HepG2 (cell line): ENCODE measurements around the gene EXOC6B. TPM values are rescaled to one million over a fixed set of nuclear protein-coding genes. Genes with fewer than 3 reads are reported as not detected.

Experiments used
- ARNT ChIP-seq: fragments of 450-650 bp; IDR thresholded peaks from 2 replicates; pipeline ENCODE4 v1.6.1; 2017
- SIX4 ChIP-seq: sonication (generic); formaldehyde crosslinking; IDR thresholded peaks from 2 replicates; pipeline ENCODE4 v1.4.0; 2020; ENCODE audit warnings: missing genetic modification reagents
- TCF7 ChIP-seq: sonication (generic); IDR thresholded peaks from 2 replicates; pipeline ENCODE4 v1.6.1; 2016; ENCODE audit warnings: antibody characterized with exemption, low read depth
- ZNF3 ChIP-seq: IDR thresholded peaks from 2 replicates; pipeline ENCODE4 v1.7.0; 2017; ENCODE audit warnings: inconsistent platforms
- polyA plus RNA-seq, 8 experiments: library from polyadenylated mRNA; depleted of rRNA in 3 of 8; stranded (reverse) in 7 of 8; unstranded in 1 of 8; fragments of >200 nt; fragmentation: Illumina TruSeq in 4 of 8; extraction: Trizol in 4 of 8; gene quantifications; 2 replicates each; pipeline versions ENCODE4 v1.2.1 to v1.2.3, GENCODE V29; 2011 to 2016; ENCODE audit warnings: low read depth in 4 of 8, missing spikeins in 1 of 8, mixed read lengths in 1 of 8; ENCODE audit not compliant: insufficient read depth in 1 of 8
- total RNA-seq, 5 experiments: library from RNA; depleted of rRNA; stranded (reverse); fragments of >200 nt; fragmentation: Illumina TruSeq; extraction: Trizol; gene quantifications; 2 replicates each; pipeline ENCODE4 v1.2.3, GENCODE V29; 2016; ENCODE audit warnings: low read depth in 1 of 5
- TF ChIP-seq, protein P1 (sequence below): sonication (generic); formaldehyde crosslinking; IDR thresholded peaks from 2 replicates; pipeline ENCODE4 v1.4.0; 2020; ENCODE audit warnings: missing genetic modification reagents, low read depth, mild to moderate bottlenecking, borderline replicate concordance
- TF ChIP-seq, protein P2 (sequence below): sonication (generic); formaldehyde crosslinking; IDR thresholded peaks from 2 replicates; pipeline ENCODE4 v1.4.0; 2020; ENCODE audit warnings: missing genetic modification reagents, borderline replicate concordance
- TF ChIP-seq, protein P3 (sequence below): sonication (generic); formaldehyde crosslinking; IDR thresholded peaks from 2 replicates; pipeline ENCODE4 v1.8.0; 2022; ENCODE audit warnings: missing genetic modification reagents, low read depth, mild to moderate bottlenecking, borderline replicate concordance
- TF ChIP-seq, protein P4 (sequence below): sonication (generic); formaldehyde crosslinking; IDR thresholded peaks from 2 replicates; pipeline ENCODE4 v1.4.0; 2020; ENCODE audit warnings: mild to moderate bottlenecking, missing genetic modification reagents
- TF ChIP-seq, protein P5 (sequence below): sonication (generic); formaldehyde crosslinking; IDR thresholded peaks from 2 replicates; pipeline ENCODE4 v1.4.0; 2020; ENCODE audit warnings: mild to moderate bottlenecking, low read depth, missing genetic modification reagents
- TF ChIP-seq, protein P6 (sequence below): sonication (generic); formaldehyde crosslinking; IDR thresholded peaks from 2 replicates; pipeline ENCODE4 v1.5.0; 2020; ENCODE audit warnings: mild to moderate bottlenecking, missing genetic modification reagents, borderline replicate concordance
- TF ChIP-seq, protein P7 (sequence below): sonication (generic); formaldehyde crosslinking; IDR thresholded peaks from 2 replicates; pipeline ENCODE4 v1.8.0; 2022; ENCODE audit warnings: mild to moderate bottlenecking, missing genetic modification reagents, moderate library complexity

EXOC6B gene
- total and polyA plus RNA-seq, 2 of the 13 experiments (the other 11 are each of a cell fraction or from before 2014, with no cell fraction given): 9.1 to 15.9 TPM

DNA sequence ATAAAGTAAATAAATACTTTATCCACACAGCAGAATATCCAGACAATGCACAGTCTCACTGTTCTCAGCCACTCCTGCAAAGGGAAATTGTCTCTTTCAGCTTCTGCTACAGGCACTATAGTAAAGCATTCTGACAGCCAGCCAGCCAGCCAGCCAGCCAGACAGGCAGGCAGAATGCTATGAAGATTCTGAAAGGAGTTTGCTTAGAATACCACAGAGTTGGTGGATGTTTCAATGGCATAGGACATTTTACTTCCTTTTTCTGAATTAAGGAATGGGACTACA lies 562.1 kb downstream of the EXOC6B start (continued):
- TF ChIP-seq, protein P1, sequence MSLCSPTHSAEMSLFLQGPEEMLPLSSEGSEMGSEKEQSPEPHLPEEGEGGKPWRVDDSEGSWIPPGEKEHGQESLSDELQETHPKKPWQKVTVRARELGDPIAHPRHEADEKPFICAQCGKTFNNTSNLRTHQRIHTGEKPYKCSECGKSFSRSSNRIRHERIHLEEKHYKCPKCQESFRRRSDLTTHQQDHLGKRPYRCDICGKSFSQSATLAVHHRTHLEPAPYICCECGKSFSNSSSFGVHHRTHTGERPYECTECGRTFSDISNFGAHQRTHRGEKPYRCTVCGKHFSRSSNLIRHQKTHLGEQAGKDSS (CRISPR knock-in tag): no peak
- TF ChIP-seq, protein P2, sequence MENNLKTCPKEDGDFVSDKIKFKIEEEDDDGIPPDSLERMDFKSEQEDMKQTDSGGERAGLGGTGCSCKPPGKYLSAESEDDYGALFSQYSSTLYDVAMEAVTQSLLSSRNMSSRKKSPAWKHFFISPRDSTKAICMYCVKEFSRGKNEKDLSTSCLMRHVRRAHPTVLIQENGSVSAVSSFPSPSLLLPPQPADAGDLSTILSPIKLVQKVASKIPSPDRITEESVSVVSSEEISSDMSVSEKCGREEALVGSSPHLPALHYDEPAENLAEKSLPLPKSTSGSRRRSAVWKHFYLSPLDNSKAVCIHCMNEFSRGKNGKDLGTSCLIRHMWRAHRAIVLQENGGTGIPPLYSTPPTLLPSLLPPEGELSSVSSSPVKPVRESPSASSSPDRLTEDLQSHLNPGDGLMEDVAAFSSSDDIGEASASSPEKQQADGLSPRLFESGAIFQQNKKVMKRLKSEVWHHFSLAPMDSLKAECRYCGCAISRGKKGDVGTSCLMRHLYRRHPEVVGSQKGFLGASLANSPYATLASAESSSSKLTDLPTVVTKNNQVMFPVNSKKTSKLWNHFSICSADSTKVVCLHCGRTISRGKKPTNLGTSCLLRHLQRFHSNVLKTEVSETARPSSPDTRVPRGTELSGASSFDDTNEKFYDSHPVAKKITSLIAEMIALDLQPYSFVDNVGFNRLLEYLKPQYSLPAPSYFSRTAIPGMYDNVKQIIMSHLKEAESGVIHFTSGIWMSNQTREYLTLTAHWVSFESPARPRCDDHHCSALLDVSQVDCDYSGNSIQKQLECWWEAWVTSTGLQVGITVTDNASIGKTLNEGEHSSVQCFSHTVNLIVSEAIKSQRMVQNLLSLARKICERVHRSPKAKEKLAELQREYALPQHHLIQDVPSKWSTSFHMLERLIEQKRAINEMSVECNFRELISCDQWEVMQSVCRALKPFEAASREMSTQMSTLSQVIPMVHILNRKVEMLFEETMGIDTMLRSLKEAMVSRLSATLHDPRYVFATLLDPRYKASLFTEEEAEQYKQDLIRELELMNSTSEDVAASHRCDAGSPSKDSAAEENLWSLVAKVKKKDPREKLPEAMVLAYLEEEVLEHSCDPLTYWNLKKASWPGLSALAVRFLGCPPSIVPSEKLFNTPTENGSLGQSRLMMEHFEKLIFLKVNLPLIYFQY: no peak
- TF ChIP-seq, protein P3, sequence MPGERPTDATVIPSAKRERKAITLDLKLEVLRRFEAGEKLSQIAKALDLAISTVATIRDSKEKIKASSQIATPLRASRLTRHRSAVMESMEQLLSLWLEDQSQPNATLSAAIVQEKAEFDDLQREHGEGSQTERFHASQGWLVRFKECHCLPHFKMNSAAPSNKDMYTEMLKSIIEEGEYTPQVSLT: no peak
- no peak for TF ChIP-seq ZNF3 (CRISPR knock-in tag)
- no peak for TF ChIP-seq ARNT
- TF ChIP-seq, protein P4, sequence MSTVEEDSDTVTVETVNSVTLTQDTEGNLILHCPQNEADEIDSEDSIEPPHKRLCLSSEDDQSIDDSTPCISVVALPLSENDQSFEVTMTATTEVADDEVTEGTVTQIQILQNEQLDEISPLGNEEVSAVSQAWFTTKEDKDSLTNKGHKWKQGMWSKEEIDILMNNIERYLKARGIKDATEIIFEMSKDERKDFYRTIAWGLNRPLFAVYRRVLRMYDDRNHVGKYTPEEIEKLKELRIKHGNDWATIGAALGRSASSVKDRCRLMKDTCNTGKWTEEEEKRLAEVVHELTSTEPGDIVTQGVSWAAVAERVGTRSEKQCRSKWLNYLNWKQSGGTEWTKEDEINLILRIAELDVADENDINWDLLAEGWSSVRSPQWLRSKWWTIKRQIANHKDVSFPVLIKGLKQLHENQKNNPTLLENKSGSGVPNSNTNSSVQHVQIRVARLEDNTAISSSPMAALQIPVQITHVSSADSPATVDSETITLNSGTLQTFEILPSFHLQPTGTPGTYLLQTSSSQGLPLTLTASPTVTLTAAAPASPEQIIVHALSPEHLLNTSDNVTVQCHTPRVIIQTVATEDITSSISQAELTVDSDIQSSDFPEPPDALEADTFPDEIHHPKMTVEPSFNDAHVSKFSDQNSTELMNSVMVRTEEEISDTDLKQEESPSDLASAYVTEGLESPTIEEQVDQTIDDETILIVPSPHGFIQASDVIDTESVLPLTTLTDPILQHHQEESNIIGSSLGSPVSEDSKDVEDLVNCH (CRISPR knock-in tag): no peak
- TF ChIP-seq, protein P5, sequence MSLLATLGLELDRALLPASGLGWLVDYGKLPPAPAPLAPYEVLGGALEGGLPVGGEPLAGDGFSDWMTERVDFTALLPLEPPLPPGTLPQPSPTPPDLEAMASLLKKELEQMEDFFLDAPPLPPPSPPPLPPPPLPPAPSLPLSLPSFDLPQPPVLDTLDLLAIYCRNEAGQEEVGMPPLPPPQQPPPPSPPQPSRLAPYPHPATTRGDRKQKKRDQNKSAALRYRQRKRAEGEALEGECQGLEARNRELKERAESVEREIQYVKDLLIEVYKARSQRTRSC: no peak
- TF ChIP-seq SIX4: no peak
- no peak for TF ChIP-seq TCF7
- TF ChIP-seq, protein P6, sequence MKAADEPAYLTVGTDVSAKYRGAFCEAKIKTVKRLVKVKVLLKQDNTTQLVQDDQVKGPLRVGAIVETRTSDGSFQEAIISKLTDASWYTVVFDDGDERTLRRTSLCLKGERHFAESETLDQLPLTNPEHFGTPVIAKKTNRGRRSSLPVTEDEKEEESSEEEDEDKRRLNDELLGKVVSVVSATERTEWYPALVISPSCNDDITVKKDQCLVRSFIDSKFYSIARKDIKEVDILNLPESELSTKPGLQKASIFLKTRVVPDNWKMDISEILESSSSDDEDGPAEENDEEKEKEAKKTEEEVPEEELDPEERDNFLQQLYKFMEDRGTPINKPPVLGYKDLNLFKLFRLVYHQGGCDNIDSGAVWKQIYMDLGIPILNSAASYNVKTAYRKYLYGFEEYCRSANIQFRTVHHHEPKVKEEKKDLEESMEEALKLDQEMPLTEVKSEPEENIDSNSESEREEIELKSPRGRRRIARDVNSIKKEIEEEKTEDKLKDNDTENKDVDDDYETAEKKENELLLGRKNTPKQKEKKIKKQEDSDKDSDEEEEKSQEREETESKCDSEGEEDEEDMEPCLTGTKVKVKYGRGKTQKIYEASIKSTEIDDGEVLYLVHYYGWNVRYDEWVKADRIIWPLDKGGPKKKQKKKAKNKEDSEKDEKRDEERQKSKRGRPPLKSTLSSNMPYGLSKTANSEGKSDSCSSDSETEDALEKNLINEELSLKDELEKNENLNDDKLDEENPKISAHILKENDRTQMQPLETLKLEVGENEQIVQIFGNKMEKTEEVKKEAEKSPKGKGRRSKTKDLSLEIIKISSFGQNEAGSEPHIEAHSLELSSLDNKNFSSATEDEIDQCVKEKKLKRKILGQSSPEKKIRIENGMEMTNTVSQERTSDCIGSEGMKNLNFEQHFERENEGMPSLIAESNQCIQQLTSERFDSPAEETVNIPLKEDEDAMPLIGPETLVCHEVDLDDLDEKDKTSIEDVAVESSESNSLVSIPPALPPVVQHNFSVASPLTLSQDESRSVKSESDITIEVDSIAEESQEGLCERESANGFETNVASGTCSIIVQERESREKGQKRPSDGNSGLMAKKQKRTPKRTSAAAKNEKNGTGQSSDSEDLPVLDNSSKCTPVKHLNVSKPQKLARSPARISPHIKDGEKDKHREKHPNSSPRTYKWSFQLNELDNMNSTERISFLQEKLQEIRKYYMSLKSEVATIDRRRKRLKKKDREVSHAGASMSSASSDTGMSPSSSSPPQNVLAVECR (CRISPR knock-in tag): no peak
- TF ChIP-seq, protein P7, sequence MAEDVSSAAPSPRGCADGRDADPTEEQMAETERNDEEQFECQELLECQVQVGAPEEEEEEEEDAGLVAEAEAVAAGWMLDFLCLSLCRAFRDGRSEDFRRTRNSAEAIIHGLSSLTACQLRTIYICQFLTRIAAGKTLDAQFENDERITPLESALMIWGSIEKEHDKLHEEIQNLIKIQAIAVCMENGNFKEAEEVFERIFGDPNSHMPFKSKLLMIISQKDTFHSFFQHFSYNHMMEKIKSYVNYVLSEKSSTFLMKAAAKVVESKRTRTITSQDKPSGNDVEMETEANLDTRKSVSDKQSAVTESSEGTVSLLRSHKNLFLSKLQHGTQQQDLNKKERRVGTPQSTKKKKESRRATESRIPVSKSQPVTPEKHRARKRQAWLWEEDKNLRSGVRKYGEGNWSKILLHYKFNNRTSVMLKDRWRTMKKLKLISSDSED: no peak
